HCT116 (cell line): ENCODE results near the gene NTSR2. TPM values are rescaled to one million over a fixed set of nuclear protein-coding genes. Genes with fewer than 3 reads are reported as not detected.

Experiments used
- ATAC-seq: fragments of 200-7000 bp; cut with Tn5 transposase; 2 replicates; pipeline ENCODE4 v1.9.1; 2020; ENCODE audit warnings: mild to moderate bottlenecking, moderate library complexity
- BruUV-seq: library from RNA; stranded (reverse); fragments of 400-500 nt; replicated peaks from 2 replicates; lab custom pipeline; 2021; lab: Mats Ljungman, UMichigan
- CTCF ChIA-PET: fragments of 300-600 bp; sonication (Branson Sonifier 250); formaldehyde crosslinking; loops from one replicate; lab custom pipeline; 2021; ENCODE audit warnings: antibody characterized with exemption; lab: Charles Lee
- POLR2A ChIA-PET: fragments of 300-600, 350-600 bp; sonication (Branson Sonifier 250); formaldehyde crosslinking; loops from one replicate; lab custom pipeline; 2021; ENCODE audit warnings: antibody characterized with exemption; lab: Charles Lee
- RAD21 ChIA-PET, 2 experiments: fragments of 300-600 bp; sonication (Branson Sonifier 250); formaldehyde crosslinking; loops; one replicate each; lab custom pipeline; 2023; ENCODE audit warnings: low total read pairs in 2 of 2; ENCODE audit not compliant: uncharacterized antibody in 2 of 2, unreplicated experiment in 2 of 2, low non-redundant PET in 1 of 2; lab: Charles Lee
- DNase-seq: peaks from one replicate; pipeline ENCODE4 v3.0.0-alpha.2; 2010; ENCODE audit warnings: low read depth, low spot score
- H2AFZ ChIP-seq: fragments of 200-600 bp; shearing (Covaris generic), sonication (generic); 2 replicates; pipeline ENCODE4 v1.6.1; 2017; ENCODE audit warnings: low read depth, mixed run types, mixed read lengths, antibody characterized with exemption, low read length; ENCODE audit not compliant: poor library complexity, severe bottlenecking
- H3K27ac ChIP-seq: 2 replicates; pipeline ENCODE4 v1.5.1; 2012; ENCODE audit warnings: low read depth, low read length
- H3K27me3 ChIP-seq: fragments of 200-600 bp; sonication (generic); 2 replicates; pipeline ENCODE4 v1.6.1; 2016; ENCODE audit warnings: mixed run types, low read length, mixed read lengths; ENCODE audit not compliant: insufficient read depth
- H3K36me3 ChIP-seq, 2 experiments: fragments of 200-500 bp in 1 of 2; fragments of 200-600 bp in 1 of 2; sonication (Bioruptor generic) in 1 of 2; sonication (generic) in 1 of 2; 2 replicates each; pipeline versions ENCODE4 v1.5.1 to v1.6.1; 2014 to 2016; ENCODE audit warnings: low read length in 2 of 2, inconsistent platforms in 1 of 2, mixed read lengths in 1 of 2, mixed run types in 1 of 2; ENCODE audit not compliant: insufficient read depth in 2 of 2, control insufficient read depth in 1 of 2
- H3K4me1 ChIP-seq, 2 experiments: fragments of 200-600 bp in 1 of 2; sonication (generic) in 1 of 2; 2 replicates each; pipeline versions ENCODE4 v1.5.1 to v1.6.1; 2012 to 2017; ENCODE audit warnings: low read length in 2 of 2, inconsistent platforms in 1 of 2, mild to moderate bottlenecking in 1 of 2, mixed read lengths in 1 of 2, mixed run types in 1 of 2, moderate library complexity in 1 of 2; ENCODE audit not compliant: insufficient read depth in 2 of 2, control insufficient read depth in 1 of 2
- H3K4me2 ChIP-seq: fragments of 200-600 bp; sonication (generic); 2 replicates; pipeline ENCODE4 v1.6.1; 2017; ENCODE audit warnings: mixed run types, low read length, mixed read lengths
- H3K4me3 ChIP-seq, 2 experiments: fragments of 200-600 bp in 1 of 2; sonication (generic) in 1 of 2; replicated peaks in 1 of 2; 2 replicates each; pipeline ENCODE4 v1.5.1; 2011 to 2016; ENCODE audit warnings: low read length in 2 of 2, control low read depth in 1 of 2, low read depth in 1 of 2, mild to moderate bottlenecking in 1 of 2, mixed read lengths in 1 of 2, mixed run types in 1 of 2
- H3K79me2 ChIP-seq: fragments of 200-600 bp; sonication (generic); 2 replicates; pipeline ENCODE4 v1.6.1; 2017; ENCODE audit warnings: mild to moderate bottlenecking, mixed run types, low read length, moderate library complexity, mixed read lengths; ENCODE audit not compliant: insufficient read depth
- H3K9ac ChIP-seq: fragments of 200-600 bp; sonication (generic); 2 replicates; pipeline ENCODE4 v1.6.1; 2016; ENCODE audit warnings: low read length, mixed read lengths
- H3K9me2 ChIP-seq: fragments of 200-600 bp; sonication (generic), shearing (Covaris generic); 2 replicates; pipeline ENCODE4 v1.6.1; 2017; ENCODE audit warnings: mixed run types, mild to moderate bottlenecking, moderate library complexity; ENCODE audit not compliant: insufficient read depth
- H3K9me3 ChIP-seq, 2 experiments: fragments of 200-500 bp in 1 of 2; fragments of 200-600 bp in 1 of 2; sonication (Bioruptor generic) in 1 of 2; sonication (generic) in 1 of 2; 2 replicates each; pipeline ENCODE4 v1.6.1; 2014 to 2017; ENCODE audit warnings: low read length in 2 of 2, mixed read lengths in 2 of 2, inconsistent platforms in 1 of 2, low read depth in 1 of 2, mild to moderate bottlenecking in 1 of 2, mixed run types in 1 of 2, moderate library complexity in 1 of 2; ENCODE audit not compliant: control insufficient read depth in 1 of 2, insufficient read depth in 1 of 2
- H4K20me1 ChIP-seq: fragments of 200-600 bp; sonication (generic), shearing (Covaris generic); 2 replicates; pipeline ENCODE4 v1.6.1; 2017; ENCODE audit warnings: mixed run types, mild to moderate bottlenecking, moderate library complexity; ENCODE audit not compliant: insufficient read depth
- ATF3 ChIP-seq: IDR thresholded peaks from 2 replicates; pipeline ENCODE4 v1.6.1; 2012
- CBX3 ChIP-seq: IDR thresholded peaks from 2 replicates; pipeline ENCODE4 v1.6.1; 2012; ENCODE audit warnings: low read depth
- CEBPB ChIP-seq: IDR thresholded peaks from 2 replicates; pipeline ENCODE4 v1.6.1; 2012; ENCODE audit warnings: low read depth
- CTCF ChIP-seq, 3 experiments: fragments of 200-600 bp in 1 of 3; sonication (generic) in 1 of 3; IDR thresholded peaks in 2 of 3; conservative IDR thresholded peaks in 1 of 3; 2 replicates each; pipeline ENCODE4 v1.5.1; 2012 to 2017; ENCODE audit warnings: low read depth in 2 of 3, low read length in 2 of 3, antibody characterized with exemption in 1 of 3, borderline replicate concordance in 1 of 3, control low read depth in 1 of 3, mild to moderate bottlenecking in 1 of 3, mixed read lengths in 1 of 3, mixed run types in 1 of 3, moderate library complexity in 1 of 3; ENCODE audit not compliant: insufficient read depth in 1 of 3
- EGR1 ChIP-seq: IDR thresholded peaks from 2 replicates; pipeline ENCODE4 v1.6.1; 2012; ENCODE audit warnings: low read depth
- ELF1 ChIP-seq: IDR thresholded peaks from 2 replicates; pipeline ENCODE4 v1.6.1; 2012; ENCODE audit warnings: low read depth, borderline replicate concordance
- EZH2 ChIP-seq: fragments of 200-600 bp; sonication (generic); IDR thresholded peaks from 2 replicates; pipeline ENCODE4 v1.6.1; 2017; ENCODE audit warnings: antibody characterized with exemption, mixed run types
- EZH2phosphoT487 ChIP-seq: fragments of 200-600 bp; IDR thresholded peaks from 2 replicates; pipeline ENCODE4 v1.6.1; 2018; ENCODE audit warnings: antibody characterized with exemption, borderline replicate concordance
- MAX ChIP-seq: IDR thresholded peaks from 2 replicates; pipeline ENCODE4 v1.6.1; 2012
- POLR2A ChIP-seq: IDR thresholded peaks from 2 replicates; pipeline ENCODE4 v1.7.0; 2011; ENCODE audit warnings: borderline replicate concordance; ENCODE audit not compliant: insufficient read depth, insufficient read length; ENCODE audit errors: extremely low read depth
- POLR2AphosphoS5 ChIP-seq: IDR thresholded peaks from 2 replicates; pipeline ENCODE4 v1.6.1; 2011; ENCODE audit warnings: mild to moderate bottlenecking, low read depth, low read length, moderate library complexity
- RAD21 ChIP-seq: IDR thresholded peaks from 2 replicates; pipeline ENCODE4 v1.6.1; 2012; ENCODE audit warnings: low read depth, mild to moderate bottlenecking
- REST ChIP-seq: IDR thresholded peaks from 2 replicates; pipeline ENCODE4 v1.6.1; 2012; ENCODE audit warnings: low read depth
- SIN3A ChIP-seq: IDR thresholded peaks from 2 replicates; pipeline ENCODE4 v1.6.1; 2012; ENCODE audit warnings: low read depth
- SP1 ChIP-seq: IDR thresholded peaks from 2 replicates; pipeline ENCODE4 v1.6.1; 2012; ENCODE audit warnings: low read depth
- SRF ChIP-seq: IDR thresholded peaks from 2 replicates; pipeline ENCODE4 v1.6.1; 2012; ENCODE audit warnings: low read depth
- TCF7L2 ChIP-seq: IDR thresholded peaks from 2 replicates; pipeline ENCODE4 v1.7.0; 2011; ENCODE audit warnings: borderline replicate concordance, inconsistent platforms; ENCODE audit not compliant: insufficient read depth, insufficient read length; ENCODE audit errors: extremely low read depth
- YY1 ChIP-seq: IDR thresholded peaks from 2 replicates; pipeline ENCODE4 v1.6.1; 2011; ENCODE audit warnings: low read length, low read depth, moderate library complexity, mild to moderate bottlenecking; ENCODE audit not compliant: insufficient replicate concordance; ENCODE audit errors: extremely low read depth
- ZFX ChIP-seq: fragments of 450-650 bp; IDR thresholded peaks from 2 replicates; pipeline ENCODE4 v1.6.1; 2017
- ZNF274 ChIP-seq: fragments of 200-500 bp; sonication (Bioruptor generic); IDR thresholded peaks from 2 replicates; pipeline ENCODE4 v1.6.1; 2014; ENCODE audit warnings: mild to moderate bottlenecking, low read depth, low read length, inconsistent platforms
- intact Hi-C: fragments of 100-400 bp; cut with micrococcal nuclease; formaldehyde crosslinking; loops from 2 replicates; pipeline ENCODE4 v1.10.0; 2022
- total RNA-seq: library from RNA; stranded (reverse); gene quantifications from one replicate; pipeline ENCODE4 v1.2.1, GENCODE V29; 2021; ENCODE audit not compliant: unreplicated experiment

NTSR2 gene
- total RNA-seq, 1 experiment from 2014 or later: not detected

- H3K27me3 ChIP-seq: no peaks in the 10 kb centered on the region
- no peak for ATAC-seq
- peaks cover 0 to 8% of the 10 kb centered on the region in 2 experiments; a peak in 1 of 4 replicates for H3K4me1 ChIP-seq
- no TSS peak for BruUV-seq
- H3K4me3 ChIP-seq: no peak overlapping the region
- no peaks in the 10 kb centered on the region for H4K20me1 ChIP-seq
- no peak overlapping the region for H3K4me2 ChIP-seq
- no peaks in the 10 kb centered on the region for H3K79me2 ChIP-seq
- POLR2A ChIA-PET: no interaction called here
- no peak for TF ChIP-seq ATF3
- no peak for TF ChIP-seq RAD21
- TF ChIP-seq CBX3: no peak
- no peak for TF ChIP-seq EGR1
- no peak for TF ChIP-seq YY1
- TF ChIP-seq POLR2AphosphoS5: no peak
- TF ChIP-seq REST: no peak
- TF ChIP-seq CEBPB: no peak
- TF ChIP-seq ELF1: no peak
- TF ChIP-seq SP1: no peak
- no peak for TF ChIP-seq CTCF (IDR thresholded peaks at IDR 0.05 in 2 of 3, conservative IDR thresholded peaks at IDR 0.05 in 1 of 3; ENCODE audit: borderline replicate concordance in 1 of 3, insufficient read depth in 1 of 3, low read depth in 2 of 3, low read length in 2 of 3)
- TF ChIP-seq EZH2: no peak
- TF ChIP-seq POLR2A: no peak
- TF ChIP-seq TCF7L2: no peak
- TF ChIP-seq MAX: no peak
- TF ChIP-seq SRF: no peak
- TF ChIP-seq ZFX: no peak
- no peak for TF ChIP-seq SIN3A
- no peak for TF ChIP-seq EZH2phosphoT487
- TF ChIP-seq ZNF274: no peak
- TF ChIP-seq, all 23 proteins: peak for 0
- ChIA-PET RAD21 (no interaction called here), CTCF (interaction anchor here (1.2 kb wide), 1 partner anchor 70 kb away, joined by 3 read pairs; no protein-coding TSS in a partner anchor)
- H3K27ac ChIP-seq: no peak overlapping the region
- intact Hi-C loops: no loop called here
- H3K9ac ChIP-seq: no peak overlapping the region
- H3K36me3 ChIP-seq: no peaks in the 10 kb centered on the region
- H3K9me3 ChIP-seq: no peaks in the 10 kb centered on the region
- H3K9me2 ChIP-seq: no peaks in the 10 kb centered on the region
- DNase-seq: no peak
- H2AFZ ChIP-seq: no peak overlapping the region
Measured at GRCh38 chr2:11709293-11709692, 39.3 kb upstream of the NTSR2 start.
